ENCODE data around the gene BID.

The BID gene

GRCh38 chr22:17732251-17732854 lies 41.9 kb downstream of the BID start:
- DNase-seq, result no peak

- DNase-seq, result no peak
These were observed 44.7 kb downstream of the BID start for GRCh38 chr22:17729561-17729960.

- DNase-seq, result no peak
These were observed 45.5 kb downstream of the BID start for GRCh38 chr22:17728786-17729185.

GRCh38 chr22:17726928-17727897 lies 47.1 kb downstream of the BID start:
- no peak for DNase-seq

- DNase-seq, result no peak
These were observed 48.0 kb downstream of the BID start for GRCh38 chr22:17726006-17726927.

GRCh38 chr22:17725500-17725796 lies 48.8 kb downstream of the BID start:
- no peak for DNase-seq

- no peak for DNase-seq
These were observed 49.4 kb downstream of the BID start for GRCh38 chr22:17724678-17725499.

GRCh38 chr22:17724241-17724640 lies 50.0 kb downstream of the BID start:
- no peak for DNase-seq

GRCh38 chr22:17719911-17720310 lies 54.4 kb downstream of the BID start:
- DNase-seq, result no peak

- DNase-seq, result no peak
These were observed 56.6 kb downstream of the BID start for GRCh38 chr22:17717708-17718107.

- no peak for DNase-seq
These were observed 57.7 kb downstream of the BID start for GRCh38 chr22:17716529-17716928.

GRCh38 chr22:17712441-17712840 lies 61.8 kb downstream of the BID start:
- no peak for DNase-seq

- no peak for DNase-seq
These were observed 64.2 kb downstream of the BID start for GRCh38 chr22:17710023-17710422.

GRCh38 chr22:17707526-17707925 lies 66.7 kb downstream of the BID start:
- DNase-seq, result no peak

GRCh38 chr22:17706947-17707346 lies 67.3 kb downstream of the BID start:
- no peak for DNase-seq

GRCh38 chr22:17705951-17706900 lies 68.0 kb downstream of the BID start:
- DNase-seq, result no peak

- DNase-seq, result no peak
These were observed 68.7 kb downstream of the BID start for GRCh38 chr22:17705546-17705945.

- DNase-seq, result no peak
These were observed 70.5 kb downstream of the BID start for GRCh38 chr22:17703811-17704210.

GRCh38 chr22:17700778-17701177 lies 73.5 kb downstream of the BID start:
- DNase-seq, result no peak

- DNase-seq, result no peak
These were observed 74.5 kb downstream of the BID start for GRCh38 chr22:17699696-17700340.

- no peak for DNase-seq
These were observed 75.3 kb downstream of the BID start for GRCh38 chr22:17698948-17699347.

Data from activated gamma-delta T cell (primary cell).